ENCODE measurements around the gene SPECC1.
A peak's percentile ranks its signal among the peaks of the same experiment; 100 is the strongest.
"Not testable (repeated sequence)": the region's sequence is repeated elsewhere in the genome, so short reads cannot be mapped to it uniquely, and the experiment has no call there.

Gene SPECC1

GRCh38 chr17:20184977-20185619 is 175.9 kb downstream of the SPECC1 start:
- DNase-seq, result peak; percentile 15

- no peak for DNase-seq
These were observed 177.9 kb downstream of the SPECC1 start for GRCh38 chr17:20187049-20187448.

GRCh38 chr17:20189302-20189701 is 180.1 kb downstream of the SPECC1 start:
- DNase-seq, result no peak

- DNase-seq, result no peak
These were observed 180.8 kb downstream of the SPECC1 start for GRCh38 chr17:20189979-20190378.

- no peak for DNase-seq
These were observed 181.4 kb downstream of the SPECC1 start for GRCh38 chr17:20190605-20191004.

GRCh38 chr17:20191056-20191455 is 181.9 kb downstream of the SPECC1 start:
- no peak for DNase-seq

- DNase-seq, result not testable (repeated sequence)
These were observed 187.1 kb downstream of the SPECC1 start for GRCh38 chr17:20196286-20196685.

- DNase-seq, result no peak
These were observed 188.2 kb downstream of the SPECC1 start for GRCh38 chr17:20197272-20197926.

- no peak for DNase-seq
These were observed 191.0 kb downstream of the SPECC1 start for GRCh38 chr17:20200016-20200795.

GRCh38 chr17:20200865-20201458 is 191.8 kb downstream of the SPECC1 start:
- DNase-seq, result no peak

- DNase-seq, result no peak
These were observed 193.0 kb downstream of the SPECC1 start for GRCh38 chr17:20202141-20202621.

GRCh38 chr17:20203018-20203417 is 193.9 kb downstream of the SPECC1 start:
- DNase-seq, result no peak

- no peak for DNase-seq
These were observed 194.7 kb downstream of the SPECC1 start for GRCh38 chr17:20203761-20204263.

- no peak for DNase-seq
These were observed 196.4 kb downstream of the SPECC1 start for GRCh38 chr17:20205609-20206008.

- no peak for DNase-seq
These were observed 196.9 kb downstream of the SPECC1 start for GRCh38 chr17:20206068-20206467.

GRCh38 chr17:20206591-20206990 is 197.4 kb downstream of the SPECC1 start:
- DNase-seq, result no peak

- no peak for DNase-seq
These were observed 198.3 kb downstream of the SPECC1 start for GRCh38 chr17:20207262-20207985.

GRCh38 chr17:20208717-20209116 is 199.6 kb downstream of the SPECC1 start:
- DNase-seq, result no peak

GRCh38 chr17:20210180-20210579 is 201.0 kb downstream of the SPECC1 start:
- no peak for DNase-seq

- no peak for DNase-seq
These were observed 201.5 kb downstream of the SPECC1 start for GRCh38 chr17:20210614-20211013.

- DNase-seq, result no peak
These were observed 202.1 kb downstream of the SPECC1 start for GRCh38 chr17:20211246-20211645.

- DNase-seq, result no peak
These were observed 204.3 kb downstream of the SPECC1 start for GRCh38 chr17:20213449-20213848.

GRCh38 chr17:20214794-20215193 is 205.6 kb downstream of the SPECC1 start:
- no peak for DNase-seq
